GM23248 (cell line): Measurements from ENCODE around the gene PHF24. TPM values are rescaled to one million over a fixed set of nuclear protein-coding genes. Genes with fewer than 3 reads are reported as not detected.

Source experiments
- DNase-seq: peaks from one replicate; pipeline ENCODE4 v3.0.0-alpha.2; 2015
- H2AFZ ChIP-seq: fragments of 200-600 bp; sonication (generic); 2 replicates; pipeline ENCODE4 v1.6.1; 2016; ENCODE audit warnings: antibody characterized with exemption
- H3F3A ChIP-seq: fragments of 200-600 bp; sonication (generic); 2 replicates; pipeline ENCODE4 v1.6.1; 2016; ENCODE audit warnings: mild to moderate bottlenecking, antibody characterized with exemption, mixed run types; ENCODE audit not compliant: insufficient read depth
- H3K27ac ChIP-seq: fragments of 200-600 bp; sonication (generic); 2 replicates; pipeline ENCODE4 v1.5.1; 2016; ENCODE audit warnings: mild to moderate bottlenecking
- H3K27me3 ChIP-seq: fragments of 200-600 bp; sonication (generic); replicated peaks from 2 replicates; pipeline ENCODE4 v1.6.1; 2016; ENCODE audit warnings: mild to moderate bottlenecking; ENCODE audit not compliant: insufficient read depth
- H3K36me3 ChIP-seq: fragments of 200-600 bp; sonication (generic); 2 replicates; pipeline ENCODE4 v1.6.1; 2016; ENCODE audit warnings: low read depth, mild to moderate bottlenecking
- H3K4me1 ChIP-seq: fragments of 200-600 bp; sonication (generic); 2 replicates; pipeline ENCODE4 v1.6.1; 2016; ENCODE audit warnings: mild to moderate bottlenecking; ENCODE audit not compliant: insufficient read depth
- H3K4me2 ChIP-seq: fragments of 200-600 bp; sonication (generic); one replicate; pipeline ENCODE4 v1.6.1; 2016; ENCODE audit warnings: mild to moderate bottlenecking; ENCODE audit not compliant: unreplicated experiment
- H3K4me3 ChIP-seq: fragments of 200-600 bp; sonication (generic); 2 replicates; pipeline ENCODE4 v1.5.1; 2016; ENCODE audit warnings: mild to moderate bottlenecking
- H3K79me2 ChIP-seq: fragments of 200-600 bp; sonication (generic); 2 replicates; pipeline ENCODE4 v1.6.1; 2016; ENCODE audit warnings: mild to moderate bottlenecking; ENCODE audit not compliant: insufficient read depth
- H3K9ac ChIP-seq: fragments of 200-600 bp; sonication (generic); 2 replicates; pipeline ENCODE4 v1.6.1; 2016; ENCODE audit warnings: mild to moderate bottlenecking
- H3K9me2 ChIP-seq: fragments of 200-600 bp; sonication (generic); 2 replicates; pipeline ENCODE4 v1.6.1; 2016; ENCODE audit warnings: mixed run types, mild to moderate bottlenecking, moderate library complexity; ENCODE audit not compliant: insufficient read depth
- H3K9me3 ChIP-seq: fragments of 200-600 bp; sonication (generic); one replicate; pipeline ENCODE4 v1.6.1; 2017; ENCODE audit warnings: low read depth
- H4K20me1 ChIP-seq: fragments of 200-600 bp; sonication (generic); 2 replicates; pipeline ENCODE4 v1.6.0; 2016; ENCODE audit not compliant: insufficient read depth
- EZH2 ChIP-seq: fragments of 200-600 bp; sonication (generic); IDR thresholded peaks from 2 replicates; pipeline ENCODE4 v1.6.1; 2018; ENCODE audit warnings: antibody characterized with exemption, mild to moderate bottlenecking; ENCODE audit not compliant: insufficient read depth, poor library complexity, severe bottlenecking
- EZH2phosphoT487 ChIP-seq: fragments of 200-600 bp; sonication (generic); IDR thresholded peaks from 2 replicates; pipeline ENCODE4 v1.6.1; 2018; ENCODE audit warnings: antibody characterized with exemption, moderate library complexity, mild to moderate bottlenecking, low read depth; ENCODE audit not compliant: insufficient read depth
- WGBS, 2 experiments: methylation state at CpG; one replicate each; pipeline ENCODE4 v1.1.6; 2015 to 2017; ENCODE audit warnings: low lambda C conversion rate in 2 of 2, low coverage in 1 of 2; ENCODE audit errors: missing lambda C conversion rate in 2 of 2; 5-methylcytosine and 5-hydroxymethylcytosine counted together
- in situ Hi-C: fragments of 300-500 bp; cut with MboI; formaldehyde crosslinking; loops from 2 replicates; pipeline ENCODE4 v1.15.0; 2020
- polyA plus RNA-seq: library from polyadenylated mRNA; unstranded; fragments of >200 nt; fragmentation: Nextera tagmentation; extraction: Ambion mirVana; gene quantifications from 2 replicates; pipeline ENCODE4 v1.2.1, GENCODE V29; 2016
- total RNA-seq: library from RNA; depleted of rRNA; stranded (reverse); fragments of >200 nt; shearing (Covaris generic); gene quantifications from 2 replicates; pipeline ENCODE4 v1.2.3, GENCODE V29; 2014

The PHF24 gene
- total and polyA plus RNA-seq, 2 experiments from 2014 or later, result not detected

- no peak for TF ChIP-seq EZH2
- no peak for TF ChIP-seq EZH2phosphoT487
- WGBS, 2 experiments, result 79 to 80% methylated on average over 11 of the region's 11 CpGs
Observed at GRCh38 chr9:34976992-34977391, 18.9 kb downstream of the PHF24 start.

GRCh38 chr9:34980181-34980761 is 22.2 kb downstream of the PHF24 start:
- no peak for TF ChIP-seq EZH2
- no peak for TF ChIP-seq EZH2phosphoT487
- no peak for DNase-seq
- in situ Hi-C loops, result no loop called here

More at GRCh38 chr9:34976992-34977391, 18.9 kb downstream of the PHF24 start:
- Histone ChIP-seq H3K4me1 (no peaks in the 10 kb centered on the region), H3K4me3 (no peak overlapping the region), H3K9ac (no peak overlapping the region), H3K27ac (no peak overlapping the region), H2AFZ (no peak overlapping the region), H3K9me3 (no peaks in the 10 kb centered on the region), H3K36me3 (no peaks in the 10 kb centered on the region), H3K9me2 (no peaks in the 10 kb centered on the region), H3K79me2 (no peaks in the 10 kb centered on the region), H4K20me1 (no peaks in the 10 kb centered on the region), H3K4me2 (no peak overlapping the region), H3K27me3 (peaks cover 23% of the 10 kb centered on the region; the same call in 1 of the 2 replicates), H3F3A (no peaks in the 10 kb centered on the region)
- no peak for DNase-seq
- in situ Hi-C loops, result no loop called here

DNA sequence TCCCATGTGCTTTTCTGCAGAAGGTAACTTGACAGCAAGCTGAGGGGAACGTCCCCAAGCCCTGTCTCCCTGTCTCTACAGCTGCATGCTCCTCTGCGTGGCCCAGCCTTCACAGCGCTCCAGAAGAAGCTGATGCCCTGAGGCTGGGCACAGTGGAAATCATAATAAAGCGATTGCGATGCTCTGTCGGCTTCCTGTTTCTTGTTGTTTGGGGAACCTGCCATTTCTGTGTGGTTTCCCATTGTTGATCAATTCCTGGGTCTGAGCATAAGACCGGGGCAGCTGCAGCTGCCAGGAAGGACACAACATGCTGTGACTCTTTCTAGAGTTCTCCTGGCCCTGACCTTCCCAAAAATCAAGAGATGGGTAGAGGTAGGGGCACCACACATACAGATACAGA is 24.3 kb downstream of the PHF24 start:
- H3K9me2 ChIP-seq, result no peaks in the 10 kb centered on the region
- no peak overlapping the region for H3K4me2 ChIP-seq
- H3K27me3 ChIP-seq, result no peaks in the 10 kb centered on the region
- no peaks in the 10 kb centered on the region for H3K9me3 ChIP-seq
- H4K20me1 ChIP-seq, result no peaks in the 10 kb centered on the region
- peaks cover 10% of the 10 kb centered on the region for H3K4me1 ChIP-seq
- WGBS, 2 experiments, result 80 to 86% methylated on average over 7 of the region's 7 CpGs
- no peak overlapping the region for H2AFZ ChIP-seq
- no peak overlapping the region for H3K9ac ChIP-seq
- no peak for TF ChIP-seq EZH2
- in situ Hi-C loops, result no loop called here
- no peaks in the 10 kb centered on the region for H3K79me2 ChIP-seq
- peaks cover 10% of the 10 kb centered on the region for H3F3A ChIP-seq
- H3K36me3 ChIP-seq, result no peaks in the 10 kb centered on the region
- DNase-seq, result no peak
- no peak overlapping the region for H3K4me3 ChIP-seq
- no peak overlapping the region for H3K27ac ChIP-seq

More at GRCh38 chr9:34980181-34980761, 22.2 kb downstream of the PHF24 start:
- no peak overlapping the region for H2AFZ ChIP-seq
- H3K9me2 ChIP-seq, result no peaks in the 10 kb centered on the region
- H3K4me3 ChIP-seq, result no peak overlapping the region
- no peaks in the 10 kb centered on the region for H3K9me3 ChIP-seq
- WGBS, 2 experiments, result 48 to 53% methylated on average over 11 of the region's 11 CpGs
- H3K27me3 ChIP-seq, result peaks cover 14% of the 10 kb centered on the region; the same call in 1 of the 2 replicates
- no peak overlapping the region for H3K9ac ChIP-seq
- no peaks in the 10 kb centered on the region for H3K4me1 ChIP-seq
- no peaks in the 10 kb centered on the region for H3F3A ChIP-seq
- no peaks in the 10 kb centered on the region for H4K20me1 ChIP-seq
- no peak overlapping the region for H3K27ac ChIP-seq
- H3K4me2 ChIP-seq, result no peak overlapping the region
- H3K36me3 ChIP-seq, result no peaks in the 10 kb centered on the region
- H3K79me2 ChIP-seq, result no peaks in the 10 kb centered on the region

GRCh38 chr9:34983209-34983608 is 25.1 kb downstream of the PHF24 start:
- peaks cover 12% of the 10 kb centered on the region for H3F3A ChIP-seq
- no peak for DNase-seq
- H4K20me1 ChIP-seq, result no peaks in the 10 kb centered on the region
- no peak overlapping the region for H3K9ac ChIP-seq
- H3K27me3 ChIP-seq, result no peaks in the 10 kb centered on the region
- H3K9me2 ChIP-seq, result no peaks in the 10 kb centered on the region
- TF ChIP-seq EZH2, result no peak
- no peak for TF ChIP-seq EZH2phosphoT487
- H2AFZ ChIP-seq, result no peak overlapping the region
- no peak overlapping the region for H3K27ac ChIP-seq
- WGBS, 2 experiments, result 100% methylated on average over 2 of the region's 2 CpGs
- no peaks in the 10 kb centered on the region for H3K79me2 ChIP-seq
- H3K4me3 ChIP-seq, result no peak overlapping the region
- H3K36me3 ChIP-seq, result no peaks in the 10 kb centered on the region
- H3K4me2 ChIP-seq, result no peak overlapping the region
- H3K9me3 ChIP-seq, result no peaks in the 10 kb centered on the region
- in situ Hi-C loops, result no loop called here
- H3K4me1 ChIP-seq, result peaks cover 17% of the 10 kb centered on the region
